NCI-H146 treated with DMSO at 0.1 percent for 48 hours (cell line): ENCODE results near the gene MRFAP1L1.

Experiments used
- DNase-seq: peaks from one replicate; lab custom pipeline; 2025; ENCODE audit not compliant: unreplicated experiment; lab: John Stamatoyannopoulos, UW

The MRFAP1L1 gene

DNA sequence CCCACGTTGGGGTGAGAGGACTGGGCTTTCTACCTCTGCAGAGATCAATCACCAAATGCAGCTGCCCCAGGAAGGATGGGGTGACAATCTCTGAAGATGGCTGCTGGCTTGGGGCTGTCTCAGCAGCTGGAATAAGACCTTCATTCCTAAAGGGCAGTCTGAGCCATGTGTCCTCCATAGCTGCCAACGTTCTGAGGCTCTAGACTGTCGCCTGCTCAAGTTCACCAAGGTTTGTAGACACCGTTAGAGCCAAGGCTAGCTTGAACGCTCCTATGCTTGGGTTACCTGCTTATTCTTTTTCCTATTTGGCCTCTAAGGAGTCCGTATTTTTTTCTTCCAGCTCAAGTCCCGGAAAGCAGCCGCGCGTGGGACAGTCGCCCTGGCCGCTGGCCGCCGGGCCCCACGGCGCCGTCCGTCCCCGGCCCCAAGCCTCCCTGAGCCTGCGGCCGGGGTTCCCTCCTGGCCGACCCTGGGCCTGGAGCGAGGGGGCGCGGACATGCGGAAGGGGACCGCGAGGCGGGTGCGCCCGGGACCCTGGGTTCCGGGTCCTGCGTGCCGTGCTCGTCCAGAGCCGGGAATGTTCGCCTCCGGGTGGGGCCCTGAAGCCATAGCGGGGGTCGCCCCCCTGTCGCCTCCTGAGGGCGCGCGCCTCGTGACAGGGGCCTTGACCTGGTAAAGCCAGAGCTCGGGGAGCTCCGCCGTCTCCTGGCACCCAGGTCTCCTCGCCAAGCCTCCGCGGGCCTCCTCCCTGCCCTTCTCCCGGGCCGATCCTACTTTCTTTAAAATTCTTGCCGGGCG lies 45.9 kb downstream of the MRFAP1L1 start:
- DNase-seq, result no peak

- DNase-seq, result no peak
These were observed 47.1 kb downstream of the MRFAP1L1 start for GRCh38 chr4:6662591-6662990.

DNA sequence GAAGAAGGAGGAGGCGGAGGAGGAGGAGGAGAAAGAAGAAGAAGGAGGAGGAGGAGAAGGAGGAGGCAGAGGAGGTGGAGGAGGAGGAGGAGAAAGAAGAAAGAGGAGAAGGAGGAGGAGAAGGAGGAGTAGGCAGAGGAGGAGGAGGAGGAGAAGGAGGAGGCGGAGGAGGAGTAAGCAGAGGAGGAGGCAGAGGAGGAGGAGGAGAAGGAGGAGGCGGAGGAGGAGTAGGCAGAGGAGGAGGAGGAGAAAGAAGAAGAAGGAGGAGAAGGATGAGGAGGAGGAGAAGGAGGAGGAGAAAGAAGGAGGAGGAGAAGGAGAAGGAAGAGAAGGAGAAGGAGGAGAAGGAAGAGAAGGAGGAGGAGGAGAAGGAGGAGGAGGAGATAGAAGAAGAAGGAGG lies 49.2 kb downstream of the MRFAP1L1 start:
- no peak for DNase-seq

GRCh38 chr4:6659897-6660296 lies 49.8 kb downstream of the MRFAP1L1 start:
- no peak for DNase-seq

DNA sequence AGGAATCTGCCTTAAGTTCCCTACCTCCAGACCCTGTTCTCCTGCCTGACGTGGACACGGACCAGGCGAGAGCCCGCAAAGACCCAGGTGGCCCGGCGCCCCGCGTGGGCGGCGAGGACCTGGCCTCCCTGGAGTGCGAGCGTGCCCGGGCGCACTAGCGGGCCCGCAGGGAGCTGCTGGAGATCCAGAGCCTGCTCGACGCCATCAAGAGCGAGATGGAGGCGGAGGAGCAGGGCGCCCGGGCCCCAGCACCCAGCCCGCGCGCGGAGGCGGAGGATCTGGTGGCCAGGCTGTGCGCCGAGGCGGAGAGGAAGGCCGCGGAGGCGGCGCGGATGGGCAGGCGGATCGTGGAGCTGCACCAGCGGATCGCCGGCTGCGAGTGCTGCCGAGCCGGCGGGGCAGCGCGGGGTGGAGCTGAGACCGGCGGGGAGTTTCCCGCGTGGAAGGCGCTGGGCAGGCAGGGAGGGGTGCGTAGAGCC lies 51.0 kb downstream of the MRFAP1L1 start:
- DNase-seq, result no peak

DNA sequence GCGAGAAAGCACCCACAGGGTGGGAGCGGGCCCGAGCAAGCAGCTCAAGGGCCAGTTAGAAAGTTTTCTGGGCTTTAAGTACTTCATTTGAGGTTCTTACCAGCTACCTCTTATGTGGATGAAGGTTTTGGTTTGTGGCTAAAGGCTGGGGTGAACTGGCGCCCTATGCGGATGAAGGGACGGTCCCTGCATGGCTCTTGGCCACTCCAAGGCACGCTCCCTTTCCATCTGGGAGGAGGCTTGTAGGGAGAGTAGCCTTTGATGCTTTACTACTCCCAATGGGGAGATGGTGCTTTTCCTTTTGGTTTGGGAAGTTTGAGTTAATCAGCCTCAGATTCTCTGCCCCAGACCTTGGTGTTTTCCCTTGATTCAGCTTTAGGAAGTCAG lies 51.5 kb downstream of the MRFAP1L1 start:
- no peak for DNase-seq
